SU-DHL-6 (cell line): ENCODE data around the gene KIFC3.
"Not testable (repeated sequence)": the region's sequence is repeated elsewhere in the genome, so short reads cannot be mapped to it uniquely, and the experiment has no call there.

Experiments
- CTCF ChIP-seq: fragments of 200-600 bp; sonication (generic); IDR thresholded peaks from one replicate; pipeline ENCODE4 v1.5.1; 2017; ENCODE audit warnings: antibody characterized with exemption, mild to moderate bottlenecking, low read length, moderate library complexity; ENCODE audit not compliant: insufficient read depth, poor library complexity, severe bottlenecking
- EZH2phosphoT487 ChIP-seq: fragments of 200-600 bp; sonication (generic), shearing (Covaris generic); conservative IDR thresholded peaks from 2 replicates; pipeline ENCODE4 v1.6.1; 2018; ENCODE audit warnings: mild to moderate bottlenecking, antibody characterized with exemption, low read length, moderate library complexity, mixed read lengths

- not testable (repeated sequence) for TF ChIP-seq CTCF, EZH2phosphoT487
These were observed 19.7 kb downstream of the KIFC3 start for GRCh38 chr16:57782607-57783055.
